Testis (tissue), 3 donors: Measurements from ENCODE around the gene GATA1. TPM values are rescaled to one million over a fixed set of nuclear protein-coding genes. Genes with fewer than 3 reads are reported as not detected.

Source experiments
- DNase-seq: peaks from one replicate; pipeline ENCODE4 v3.0.0-alpha.2; 2019
- H3K27ac ChIP-seq, 2 donors: fragments of 200-600 bp; sonication (generic); one replicate each; pipeline ENCODE4 v1.5.1; 2019
- H3K27me3 ChIP-seq: fragments of 200-600 bp; sonication (generic); one replicate; pipeline ENCODE4 v1.5.1; 2019
- H3K36me3 ChIP-seq: fragments of 200-600 bp; sonication (generic); one replicate; pipeline ENCODE4 v1.5.1; 2017; ENCODE audit warnings: low read depth; ENCODE audit errors: missing control alignments
- H3K4me1 ChIP-seq: fragments of 200-600 bp; sonication (generic); one replicate; pipeline ENCODE4 v1.5.1; 2019
- H3K4me3 ChIP-seq, 2 donors: fragments of 200-600 bp; sonication (generic); one replicate each; pipeline ENCODE4 v1.5.1; 2017 to 2019
- H3K9me3 ChIP-seq: fragments of 200-600 bp; sonication (generic); one replicate; pipeline ENCODE4 v1.5.1; 2017
- POLR2A ChIP-seq: fragments of 450-650 bp; IDR thresholded peaks from one replicate; pipeline ENCODE4 v1.6.1; 2017; ENCODE audit warnings: antibody characterized with exemption, mild to moderate bottlenecking, moderate library complexity
- WGBS, 2 donors: methylation state at CpG; one replicate each; pipeline ENCODE4 v1.1.5; 2018; 5-methylcytosine and 5-hydroxymethylcytosine counted together
- intact Hi-C: fragments of 100-400 bp; cut with DNase I; formaldehyde crosslinking; loops from one replicate; pipeline ENCODE4 v1.15.1; 2023; ENCODE audit warnings: low total_unique reads
- polyA plus RNA-seq: library from polyadenylated mRNA; stranded (reverse); fragments of 350-450 nt; fragmentation: Illumina TruSeq; extraction: RNeasy Lipid Tissue Mini Kit (QIAGEN cat#74804); gene quantifications from one replicate; pipeline ENCODE4 v1.2.3, GENCODE V29; 2014; ENCODE audit warnings: low read depth, low replicate concordance; ENCODE audit not compliant: insufficient read depth
- total RNA-seq, 2 donors: library from RNA; depleted of rRNA; stranded (reverse); fragments of >200 nt; gene quantifications; one replicate each; pipeline ENCODE4 v1.2.3, GENCODE V29; 2016
- TF ChIP-seq, protein P1 (sequence below), 3 experiments: fragments of 450-650 bp in 2 of 3; fragments of 200-600 bp in 1 of 3; sonication (generic) in 1 of 3; IDR thresholded peaks; one replicate each; pipeline ENCODE4 v1.5.1; 2016 to 2019; ENCODE audit warnings: antibody characterized with exemption in 3 of 3, mild to moderate bottlenecking in 2 of 3, moderate library complexity in 1 of 3

GATA1 gene
- total and polyA plus RNA-seq, 3 donors from 2014 or later: 0.24 to 1.3 TPM; not detected in 1

DNA sequence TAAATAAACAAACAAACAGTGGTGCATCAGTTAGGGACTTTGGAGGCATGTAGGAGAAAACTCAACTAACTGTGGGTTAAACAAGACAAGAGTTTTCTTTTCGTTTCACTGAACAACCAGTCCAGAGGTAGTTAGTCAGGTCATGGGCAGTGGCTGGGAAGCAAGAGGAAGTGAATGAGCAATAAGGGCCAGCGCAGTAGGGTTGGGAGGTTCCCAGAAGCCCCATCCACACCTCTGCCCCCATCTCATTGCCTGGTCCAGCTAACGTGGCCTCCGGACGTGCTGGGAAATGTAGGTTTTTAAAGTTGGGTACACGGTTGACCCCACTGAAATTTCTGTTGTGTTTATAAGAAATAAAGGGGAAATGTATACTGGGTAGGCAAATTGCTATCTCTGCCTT is 16.1 kb upstream of the GATA1 start:
- Histone ChIP-seq H3K4me1 (no peaks in the 10 kb centered on the region), H3K36me3 (no peaks in the 10 kb centered on the region), H3K4me3 (no peak overlapping the region), H3K9me3 (no peaks in the 10 kb centered on the region), H3K27me3 (no peaks in the 10 kb centered on the region), H3K27ac (no peak overlapping the region)
- no peak for DNase-seq
- TF ChIP-seq, protein P1, sequence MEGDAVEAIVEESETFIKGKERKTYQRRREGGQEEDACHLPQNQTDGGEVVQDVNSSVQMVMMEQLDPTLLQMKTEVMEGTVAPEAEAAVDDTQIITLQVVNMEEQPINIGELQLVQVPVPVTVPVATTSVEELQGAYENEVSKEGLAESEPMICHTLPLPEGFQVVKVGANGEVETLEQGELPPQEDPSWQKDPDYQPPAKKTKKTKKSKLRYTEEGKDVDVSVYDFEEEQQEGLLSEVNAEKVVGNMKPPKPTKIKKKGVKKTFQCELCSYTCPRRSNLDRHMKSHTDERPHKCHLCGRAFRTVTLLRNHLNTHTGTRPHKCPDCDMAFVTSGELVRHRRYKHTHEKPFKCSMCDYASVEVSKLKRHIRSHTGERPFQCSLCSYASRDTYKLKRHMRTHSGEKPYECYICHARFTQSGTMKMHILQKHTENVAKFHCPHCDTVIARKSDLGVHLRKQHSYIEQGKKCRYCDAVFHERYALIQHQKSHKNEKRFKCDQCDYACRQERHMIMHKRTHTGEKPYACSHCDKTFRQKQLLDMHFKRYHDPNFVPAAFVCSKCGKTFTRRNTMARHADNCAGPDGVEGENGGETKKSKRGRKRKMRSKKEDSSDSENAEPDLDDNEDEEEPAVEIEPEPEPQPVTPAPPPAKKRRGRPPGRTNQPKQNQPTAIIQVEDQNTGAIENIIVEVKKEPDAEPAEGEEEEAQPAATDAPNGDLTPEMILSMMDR (IDR thresholded peaks at IDR 0.05): no peak
- TF ChIP-seq POLR2A: no peak
- WGBS, 2 donors: 70 to 88% methylated on average over 3 to 6 of the region's 6 CpGs
- intact Hi-C loops: no loop called here

DNA sequence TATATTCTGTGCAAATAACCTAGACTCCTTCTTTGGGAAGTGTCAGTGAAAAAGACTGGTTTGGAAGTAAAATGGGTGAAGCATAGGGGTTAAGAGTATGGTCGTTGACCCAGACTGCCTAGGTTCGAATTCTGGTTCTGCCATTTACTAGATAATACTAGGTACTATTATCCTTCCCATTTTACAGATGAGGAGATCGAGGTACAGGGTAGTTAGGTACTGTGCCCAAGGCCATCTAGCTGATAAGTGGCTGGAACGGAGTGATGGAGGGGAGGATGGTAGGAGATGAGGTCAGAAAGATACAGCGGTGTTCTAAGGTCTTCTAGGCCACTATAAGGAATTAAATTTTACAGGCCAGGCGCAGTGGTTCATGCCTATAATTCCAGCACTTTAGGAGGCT is 13.8 kb upstream of the GATA1 start:
- Histone ChIP-seq H3K36me3 (no peaks in the 10 kb centered on the region), H3K27me3 (no peaks in the 10 kb centered on the region), H3K27ac (no peak overlapping the region), H3K4me1 (no peaks in the 10 kb centered on the region), H3K4me3 (no peak overlapping the region), H3K9me3 (no peaks in the 10 kb centered on the region)
- DNase-seq: no peak
- intact Hi-C loops: no loop called here
- TF ChIP-seq POLR2A: no peak
- TF ChIP-seq, protein P1 (IDR thresholded peaks at IDR 0.05): no peak
- WGBS, 2 donors: 81 to 86% methylated on average over 6 of the region's 6 CpGs

DNA sequence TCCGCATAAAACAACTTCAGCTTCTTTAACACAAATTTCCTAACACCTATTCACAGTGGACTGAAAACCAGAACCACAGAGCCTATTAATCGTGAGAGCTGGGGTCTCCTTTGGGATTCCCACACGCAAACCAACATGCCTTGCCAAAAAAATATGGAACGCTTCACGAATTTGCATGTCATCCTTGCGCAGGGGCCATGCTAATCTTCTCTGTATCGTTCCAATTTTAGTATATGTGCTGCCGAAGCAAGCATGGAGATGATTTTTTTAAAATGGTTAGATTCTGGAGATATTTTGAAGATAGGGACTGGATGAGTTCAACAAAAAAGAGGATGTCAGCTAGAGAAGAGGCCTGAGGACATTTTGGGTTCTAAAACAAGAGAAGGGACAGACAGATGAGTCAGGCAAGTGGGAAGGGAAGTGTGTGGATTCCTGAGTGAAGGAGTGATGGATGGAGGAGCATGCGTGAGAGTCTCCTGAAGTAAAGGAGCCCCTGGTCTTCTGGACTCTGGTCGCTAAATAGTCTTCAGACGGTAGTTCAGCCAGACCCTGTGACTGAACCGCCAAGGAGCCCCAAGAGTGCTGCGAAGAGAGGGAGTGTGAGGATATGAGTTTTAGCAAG is 9.5 kb upstream of the GATA1 start:
- H3K9me3 ChIP-seq: no peaks in the 10 kb centered on the region
- H3K27me3 ChIP-seq: no peaks in the 10 kb centered on the region
- DNase-seq: no peak
- no peak overlapping the region for H3K4me3 ChIP-seq
- TF ChIP-seq POLR2A: no peak
- TF ChIP-seq, protein P1 (IDR thresholded peaks at IDR 0.05): no peak
- no peaks in the 10 kb centered on the region for H3K36me3 ChIP-seq
- WGBS, 2 donors: 74 to 81% methylated on average over 12 to 13 of the region's 13 CpGs
- intact Hi-C loops: no loop called here
- no peaks in the 10 kb centered on the region for H3K4me1 ChIP-seq
- H3K27ac ChIP-seq: no peak overlapping the region

DNA sequence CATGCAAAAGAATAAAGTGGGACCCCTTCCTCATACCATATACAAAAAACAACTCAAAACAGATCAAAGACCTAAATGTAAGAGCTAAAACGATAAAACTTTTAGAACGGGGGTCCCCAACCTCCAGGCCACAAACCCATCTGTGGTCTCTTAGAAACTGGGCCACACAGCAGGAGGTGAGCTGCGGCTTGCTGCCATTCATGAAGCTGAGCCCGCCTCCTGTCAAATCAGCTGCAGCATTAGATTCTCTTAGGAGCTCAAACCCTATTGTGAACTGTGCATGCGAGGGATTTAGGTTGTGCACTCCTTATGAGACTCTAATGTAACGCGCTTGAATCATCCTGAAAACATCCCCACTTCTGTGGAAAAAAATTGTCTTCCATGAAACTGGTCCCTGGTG is 7.0 kb upstream of the GATA1 start:
- Histone ChIP-seq H3K4me3 (no peak overlapping the region), H3K27me3 (no peaks in the 10 kb centered on the region), H3K36me3 (no peaks in the 10 kb centered on the region), H3K4me1 (no peaks in the 10 kb centered on the region), H3K9me3 (no peaks in the 10 kb centered on the region), H3K27ac (no peak overlapping the region)
- no peak for DNase-seq
- TF ChIP-seq POLR2A: no peak
- TF ChIP-seq, protein P1 (IDR thresholded peaks at IDR 0.05): no peak
- 83 to 92% methylated on average over 4 to 6 of the region's 7 CpGs for WGBS, 2 donors
- intact Hi-C loops: no loop called here

DNA sequence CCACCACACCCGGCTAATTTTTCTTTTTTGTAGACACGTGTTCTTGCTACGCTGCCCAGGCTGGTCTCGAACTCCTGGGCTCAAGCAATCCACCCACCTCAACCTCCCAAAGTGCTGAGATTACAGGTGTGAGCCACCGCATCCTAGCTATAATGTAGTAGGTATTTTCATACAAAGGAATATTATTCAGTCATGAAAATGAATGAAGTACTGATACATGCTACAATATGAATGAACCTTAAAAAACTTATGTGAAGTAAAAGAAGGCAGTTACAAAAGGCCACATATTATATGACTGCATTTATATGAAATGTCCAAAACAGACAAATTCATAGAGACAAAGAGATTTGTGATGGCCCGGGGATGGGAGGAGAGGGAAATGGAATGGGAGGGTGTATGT is 4.7 kb upstream of the GATA1 start:
- no peak for DNase-seq
- no peak overlapping the region for H3K4me3 ChIP-seq
- H3K27me3 ChIP-seq: no peaks in the 10 kb centered on the region
- H3K36me3 ChIP-seq: no peaks in the 10 kb centered on the region
- TF ChIP-seq POLR2A: no peak
- TF ChIP-seq, protein P1 (IDR thresholded peaks at IDR 0.05): no peak
- 94 to 96% methylated on average over 6 of the region's 6 CpGs for WGBS, 2 donors
- intact Hi-C loops: no loop called here
- H3K27ac ChIP-seq: no peak overlapping the region
- no peaks in the 10 kb centered on the region for H3K4me1 ChIP-seq
- no peaks in the 10 kb centered on the region for H3K9me3 ChIP-seq
